ENCODE data around the gene LTB. TPM values are rescaled to one million over a fixed set of nuclear protein-coding genes. Genes with fewer than 3 reads are reported as not detected.

The LTB gene, protein sequence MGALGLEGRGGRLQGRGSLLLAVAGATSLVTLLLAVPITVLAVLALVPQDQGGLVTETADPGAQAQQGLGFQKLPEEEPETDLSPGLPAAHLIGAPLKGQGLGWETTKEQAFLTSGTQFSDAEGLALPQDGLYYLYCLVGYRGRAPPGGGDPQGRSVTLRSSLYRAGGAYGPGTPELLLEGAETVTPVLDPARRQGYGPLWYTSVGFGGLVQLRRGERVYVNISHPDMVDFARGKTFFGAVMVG
- not detected in 2 replicates for total RNA-seq (2014; rRNA removed; shearing (Covaris generic))
- polyA plus RNA-seq (2014; cell fraction: nucleus; rRNA removed): not detected in 2 replicates

DNA sequence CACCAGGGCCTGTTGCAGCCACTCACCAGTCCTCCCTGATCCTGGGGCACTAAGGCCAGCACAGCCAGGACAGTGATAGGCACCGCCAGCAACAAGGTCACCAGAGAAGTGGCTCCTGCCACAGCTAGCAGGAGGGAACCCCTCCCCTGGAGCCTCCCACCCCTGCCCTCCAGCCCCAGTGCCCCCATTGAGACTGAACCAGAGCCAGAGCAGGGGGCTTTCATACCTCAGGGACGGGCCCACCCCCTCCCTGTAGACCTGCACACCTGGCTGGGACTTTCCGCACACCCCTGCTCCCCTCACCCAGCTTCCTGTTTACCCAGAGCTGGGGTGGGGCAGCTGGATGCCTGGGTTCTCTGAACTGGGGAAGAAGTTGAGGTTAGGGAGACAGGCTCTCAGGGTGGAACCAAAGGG, at the start of gene LTB:
Gene LTB, minus strand, starts transcription at position 195 of the 414 bp plus-strand sequence. Its CDS starts 7 bp downstream, at position 188.
- DNase-seq (ENCODE audit: extremely low read depth, low read depth): no peak

DNA sequence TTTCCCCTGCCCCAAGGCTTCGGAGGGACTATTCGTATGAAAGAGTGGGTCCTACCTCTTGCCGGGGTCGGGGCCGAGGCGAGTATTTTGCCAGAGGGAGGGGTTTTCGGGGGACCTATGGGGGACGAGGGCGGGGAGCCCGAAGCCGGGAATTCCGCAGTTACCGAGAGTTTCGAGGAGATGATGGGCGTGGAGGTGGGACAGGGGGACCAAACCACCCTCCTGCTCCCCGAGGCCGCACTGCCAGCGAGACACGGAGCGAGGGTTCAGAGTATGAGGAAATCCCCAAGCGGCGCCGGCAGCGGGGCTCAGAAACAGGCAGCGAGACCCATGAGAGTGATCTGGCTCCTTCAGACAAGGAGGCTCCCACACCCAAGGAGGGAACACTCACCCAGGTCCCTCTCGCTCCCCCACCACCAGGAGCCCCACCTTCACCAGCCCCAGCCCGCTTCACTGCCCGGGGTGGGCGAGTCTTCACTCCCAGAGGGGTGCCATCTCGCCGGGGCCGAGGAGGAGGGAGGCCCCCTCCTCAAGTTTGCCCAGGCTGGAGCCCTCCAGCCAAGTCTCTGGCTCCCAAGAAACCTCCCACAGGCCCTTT, 49.6 kb upstream of the LTB start:
- DNase-seq (ENCODE audit: extremely low read depth, low read depth): no peak

DNA sequence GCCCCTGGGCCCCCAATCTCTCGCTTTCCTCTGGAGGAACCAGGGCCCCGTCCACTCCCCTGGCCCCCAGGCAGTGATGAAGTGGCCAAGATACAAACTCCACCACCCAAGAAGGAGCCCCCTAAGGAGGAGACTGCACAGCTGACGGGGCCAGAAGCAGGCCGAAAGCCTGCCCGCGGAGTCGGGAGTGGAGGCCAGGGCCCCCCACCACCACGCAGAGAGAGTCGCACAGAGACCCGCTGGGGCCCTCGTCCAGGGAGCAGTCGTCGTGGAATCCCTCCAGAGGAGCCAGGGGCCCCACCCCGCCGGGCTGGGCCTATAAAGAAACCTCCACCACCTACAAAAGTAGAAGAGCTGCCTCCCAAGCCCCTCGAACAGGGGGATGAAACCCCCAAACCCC, 49.0 kb upstream of the LTB start:
- DNase-seq (ENCODE audit: extremely low read depth, low read depth): no peak

DNA sequence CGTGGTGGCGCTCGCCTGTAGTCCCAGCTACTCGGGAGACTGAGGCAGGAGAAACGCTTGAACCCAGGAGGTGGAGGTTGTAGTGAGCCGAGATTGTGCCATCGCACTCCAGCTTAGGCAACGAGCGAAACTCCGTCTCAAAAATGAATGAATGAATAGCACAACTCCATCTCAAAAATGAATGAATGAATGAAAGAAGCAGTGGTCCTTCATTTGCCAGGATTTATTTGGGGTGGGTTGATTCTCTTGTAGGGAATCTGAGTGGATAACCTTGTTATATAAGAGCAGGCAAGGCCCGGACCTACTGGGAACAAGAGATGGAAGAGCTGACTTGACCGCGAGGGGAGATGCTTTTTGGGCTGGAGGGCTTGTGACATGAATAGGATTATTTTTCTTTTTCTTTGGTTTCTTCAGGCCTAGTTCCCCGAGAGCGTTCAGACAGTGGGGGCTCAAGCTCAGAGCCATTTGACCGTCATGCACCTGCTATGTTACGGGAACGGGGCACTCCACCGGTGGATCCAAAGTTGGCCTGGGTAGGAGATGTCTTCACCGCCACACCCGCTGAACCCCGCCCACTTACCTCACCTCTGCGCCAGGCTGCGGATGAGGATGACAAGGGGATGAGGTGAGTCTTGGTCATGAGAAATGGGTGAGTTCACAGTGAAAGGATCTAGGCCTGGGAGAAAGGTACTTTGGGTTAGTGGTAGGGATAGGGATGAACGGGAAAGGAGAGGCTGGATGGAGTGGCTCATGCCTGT, 48.1 kb upstream of the LTB start:
- DNase-seq (ENCODE audit: extremely low read depth, low read depth): no peak

DNA sequence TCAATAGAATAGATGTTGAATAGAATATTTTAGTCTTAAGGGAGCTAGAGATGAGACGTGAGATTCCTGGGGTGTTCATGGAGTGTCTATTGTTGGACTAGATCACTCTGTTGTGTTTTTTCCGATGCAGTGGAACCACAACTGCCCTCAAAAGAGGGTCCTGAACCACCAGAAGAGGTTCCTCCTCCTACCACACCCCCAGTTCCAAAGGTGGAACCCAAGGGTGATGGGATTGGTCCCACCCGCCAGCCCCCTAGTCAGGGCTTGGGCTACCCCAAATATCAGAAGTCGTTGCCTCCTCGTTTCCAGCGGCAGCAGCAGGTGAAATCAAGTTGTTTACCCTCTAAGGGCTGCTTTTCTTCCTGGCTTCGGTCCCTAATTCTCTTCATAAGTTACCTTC, 46.8 kb upstream of the LTB start:
- DNase-seq (ENCODE audit: extremely low read depth, low read depth): no peak

DNA sequence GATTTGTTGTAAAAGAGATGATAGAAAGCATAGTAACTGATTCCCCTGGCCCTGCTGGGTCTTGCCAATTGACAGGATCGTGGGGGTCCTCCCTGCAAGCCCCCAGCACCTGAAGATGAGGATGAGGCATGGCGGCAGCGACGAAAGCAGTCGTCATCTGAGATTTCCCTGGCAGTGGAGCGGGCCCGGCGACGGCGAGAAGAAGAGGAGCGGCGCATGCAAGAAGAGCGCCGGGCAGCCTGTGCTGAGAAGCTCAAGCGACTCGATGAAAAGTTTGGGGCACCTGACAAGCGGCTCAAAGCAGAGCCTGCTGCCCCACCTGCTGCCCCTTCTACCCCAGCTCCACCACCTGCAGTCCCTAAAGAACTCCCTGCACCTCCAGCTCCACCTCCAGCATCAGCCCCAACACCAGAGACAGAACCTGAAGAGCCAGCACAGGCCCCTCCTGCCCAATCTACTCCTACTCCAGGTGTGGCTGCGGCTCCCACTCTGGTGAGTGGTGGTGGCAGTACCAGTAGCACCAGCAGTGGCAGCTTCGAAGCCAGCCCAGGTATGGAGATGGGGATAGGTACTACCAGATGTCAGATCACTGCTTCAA, 45.6 kb upstream of the LTB start:
- DNase-seq (ENCODE audit: extremely low read depth, low read depth): no peak

DNA sequence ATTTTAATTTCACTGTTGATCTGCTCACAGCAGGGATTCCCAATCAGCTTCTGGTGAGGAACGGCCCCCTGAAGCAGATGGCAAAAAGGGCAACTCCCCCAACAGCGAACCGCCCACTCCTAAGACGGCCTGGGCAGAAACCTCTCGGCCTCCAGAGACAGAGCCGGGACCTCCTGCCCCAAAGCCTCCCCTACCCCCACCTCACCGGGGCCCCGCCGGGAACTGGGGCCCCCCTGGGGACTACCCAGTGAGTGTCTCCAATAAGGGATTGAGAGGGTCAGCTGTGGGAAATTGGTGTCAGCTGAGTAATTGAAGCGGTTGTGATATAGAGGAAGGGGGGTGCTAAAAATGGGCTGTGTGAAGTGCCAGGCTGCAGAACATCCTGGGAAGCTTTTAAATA, 44.7 kb upstream of the LTB start:
- no peak for DNase-seq (ENCODE audit: extremely low read depth, low read depth)

DNA sequence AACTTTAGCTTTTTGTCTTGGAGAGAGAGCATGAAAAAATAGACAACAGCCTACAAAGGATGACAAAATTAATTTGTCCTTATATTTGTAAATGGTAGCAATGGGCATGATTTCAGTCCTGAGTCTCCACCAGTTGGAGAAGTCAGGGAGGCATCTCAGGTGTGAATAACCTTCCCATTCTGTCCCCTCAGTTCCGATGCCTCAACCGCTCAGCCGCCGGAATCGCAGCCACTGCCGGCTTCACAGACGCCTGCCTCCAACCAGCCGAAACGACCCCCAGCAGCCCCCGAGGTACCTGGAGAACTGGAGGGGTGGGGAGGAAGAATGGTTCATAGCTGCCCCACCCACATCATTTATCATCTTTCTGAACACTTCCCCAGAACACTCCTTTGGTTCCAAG, 41.8 kb upstream of the LTB start:
- no peak for DNase-seq (ENCODE audit: extremely low read depth, low read depth)

DNA sequence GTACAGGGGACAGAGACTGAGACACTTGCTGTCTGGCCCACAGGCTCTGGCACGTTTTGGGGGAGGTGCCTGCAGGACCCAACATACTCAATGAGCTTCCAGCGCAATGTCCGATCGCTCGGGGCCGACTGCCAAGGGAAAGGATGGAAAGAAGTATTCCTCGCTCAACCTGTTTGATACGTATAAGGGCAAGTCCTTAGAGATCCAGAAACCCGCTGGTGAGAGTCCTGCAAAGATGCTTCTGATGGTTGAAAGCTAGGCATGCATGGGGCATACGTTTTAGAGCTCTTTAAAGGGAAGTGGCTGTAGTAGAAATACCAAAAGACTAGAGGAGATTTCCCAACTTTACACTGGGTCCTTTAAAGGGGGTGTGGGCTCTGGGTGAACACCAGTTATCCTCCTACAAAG, 40.5 kb upstream of the LTB start:
- DNase-seq (ENCODE audit: extremely low read depth, low read depth): no peak

DNA sequence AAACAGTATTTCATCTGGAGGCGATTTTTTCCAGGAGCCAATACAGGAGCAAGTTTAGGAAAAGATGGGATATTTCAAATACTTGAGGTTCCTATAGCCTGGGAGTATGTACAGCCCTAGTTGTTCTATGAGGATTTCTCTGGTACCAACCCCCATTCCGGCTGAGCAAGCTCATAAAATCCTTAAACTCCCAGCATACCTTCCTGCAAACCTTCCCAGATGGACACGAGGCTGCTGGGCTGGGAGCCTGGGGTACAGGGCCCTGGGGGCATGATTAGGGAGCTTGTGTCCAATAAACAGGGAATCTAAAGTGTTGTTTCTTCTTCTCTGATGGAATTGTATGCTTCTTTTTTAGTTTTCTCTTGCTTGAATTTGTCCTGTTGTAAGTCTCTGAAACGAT, 39.8 kb upstream of the LTB start:
- DNase-seq (ENCODE audit: extremely low read depth, low read depth): no peak

DNA sequence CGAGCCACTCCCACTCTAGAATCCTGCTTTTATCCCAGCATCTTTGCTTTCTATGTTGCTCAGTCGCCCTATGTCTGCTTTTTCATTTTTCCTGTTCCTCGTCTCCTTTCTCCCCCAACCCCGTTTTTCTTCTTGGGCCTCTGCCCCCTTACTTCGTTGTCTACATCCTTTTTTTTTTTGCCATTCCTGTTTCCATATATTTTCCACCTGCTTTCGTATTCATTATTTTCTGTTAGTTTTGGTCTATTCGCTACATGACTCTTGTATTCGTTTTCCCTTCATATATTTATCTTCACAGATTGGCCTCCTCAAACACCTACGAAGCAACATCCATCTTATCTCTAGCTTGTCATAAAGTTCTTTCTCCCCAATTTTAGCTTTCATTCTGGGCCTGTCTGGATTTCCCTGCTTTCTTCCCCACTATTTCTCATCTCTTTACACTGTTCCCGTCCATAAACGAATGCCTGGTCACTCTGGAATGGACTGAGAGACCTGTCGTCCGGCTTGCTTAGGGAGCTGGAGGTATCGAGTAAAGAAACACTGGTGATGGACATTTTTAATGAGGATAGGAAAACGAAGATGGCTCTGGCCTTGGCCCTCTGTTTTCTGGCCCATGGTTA, 39.2 kb upstream of the LTB start:
- no peak for DNase-seq (ENCODE audit: extremely low read depth, low read depth)

DNA sequence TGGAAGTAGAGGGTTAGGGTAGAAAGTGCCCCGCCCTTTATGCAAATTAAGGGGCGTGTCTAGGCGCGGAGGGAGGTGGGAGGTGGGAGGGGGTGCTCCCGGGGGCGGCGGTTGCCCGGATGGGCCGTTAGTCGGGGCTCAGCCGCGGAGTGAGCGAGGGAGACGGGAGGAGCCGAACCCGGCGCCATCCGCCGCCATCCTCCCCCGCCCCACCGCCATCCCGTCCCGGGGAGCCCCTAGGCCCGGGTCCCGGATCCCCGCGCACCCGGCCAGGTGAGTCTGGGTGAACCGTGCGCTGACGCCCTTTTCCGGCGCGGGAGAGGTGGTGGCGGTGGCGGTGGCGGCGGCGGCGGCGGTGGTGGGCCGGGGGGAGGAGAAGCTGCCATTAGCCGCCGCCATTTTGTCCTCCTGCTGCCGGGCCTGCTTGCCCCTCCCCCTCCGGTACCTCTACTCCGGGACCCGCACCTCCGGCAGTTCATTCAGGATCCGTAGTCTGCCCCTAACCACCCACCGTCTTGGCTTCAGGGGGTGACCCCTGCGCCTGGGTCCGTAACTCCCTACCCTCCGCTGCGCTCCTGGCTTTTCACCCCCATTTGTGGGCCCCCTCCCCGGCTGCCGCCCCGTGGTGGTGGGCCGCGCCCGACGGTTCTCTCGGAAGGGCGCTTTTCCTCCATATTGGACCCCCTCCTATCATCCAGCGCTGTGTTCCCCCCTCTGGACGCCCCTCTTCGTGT, 38.5 kb upstream of the LTB start, which contains the start of gene PRRC2A:
Gene PRRC2A, plus strand, starts transcription at position 130 of the 734 bp plus-strand sequence. CDS start 2,075 bp downstream, outside the sequence.
- DNase-seq (ENCODE audit: extremely low read depth, low read depth): no peak

DNA sequence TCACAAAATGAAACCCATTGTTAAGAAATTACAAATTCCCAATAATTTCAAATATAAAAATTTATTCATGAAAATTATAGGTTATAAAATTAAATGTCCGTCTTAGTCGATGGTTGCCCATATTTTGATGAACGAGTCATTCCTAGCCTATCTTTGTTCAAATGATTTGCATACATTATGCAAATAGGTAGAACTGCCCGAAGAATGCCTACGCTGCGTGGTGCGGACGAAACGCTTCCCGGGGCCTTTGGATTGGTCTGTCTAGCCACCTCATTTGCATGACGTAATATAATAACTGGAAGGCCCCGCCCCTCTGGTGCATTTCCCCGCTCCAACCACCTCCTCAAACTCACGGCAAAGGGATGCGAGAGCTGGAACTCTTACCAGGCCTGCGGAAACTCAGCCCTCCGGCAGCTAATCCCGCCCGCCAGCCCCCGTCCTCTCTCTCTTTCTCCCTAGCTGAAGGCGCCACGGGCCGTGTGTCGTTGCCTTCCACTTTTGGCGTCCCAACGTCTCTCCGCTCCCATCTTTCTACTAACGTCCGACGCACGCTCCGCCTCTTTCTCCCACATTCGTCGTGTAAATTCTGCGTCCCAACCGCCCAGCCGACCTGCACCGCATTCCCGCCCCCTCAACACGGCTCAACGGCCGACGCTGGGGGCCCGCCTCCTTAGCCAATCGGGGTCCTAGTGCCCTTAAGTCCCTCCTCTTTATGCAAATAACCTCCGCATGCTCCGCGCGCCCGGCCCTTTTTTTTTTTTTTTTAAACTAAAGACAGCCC, 37.8 kb upstream of the LTB start:
- DNase-seq (ENCODE audit: extremely low read depth, low read depth): peak; percentile 96

DNA sequence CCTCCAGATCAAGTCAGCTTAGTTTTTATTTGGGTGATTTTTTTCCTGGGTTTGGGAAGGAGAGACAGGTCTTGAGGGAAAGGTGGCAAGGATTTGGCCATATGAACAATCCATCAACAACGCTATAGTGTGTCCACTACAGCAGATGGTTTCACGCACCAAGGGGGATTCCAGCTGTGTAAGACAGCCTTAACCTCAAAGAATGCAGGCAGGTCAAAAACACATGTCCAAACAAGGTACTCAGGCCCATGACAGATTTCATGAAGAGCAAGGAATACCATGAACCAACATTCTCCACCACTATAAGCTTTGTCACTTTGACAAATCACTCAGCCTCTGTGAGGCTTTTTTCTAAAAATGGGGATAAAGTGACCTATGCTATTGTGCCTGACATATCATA, 34.8 kb upstream of the LTB start:
- DNase-seq (ENCODE audit: extremely low read depth, low read depth): no peak

DNA sequence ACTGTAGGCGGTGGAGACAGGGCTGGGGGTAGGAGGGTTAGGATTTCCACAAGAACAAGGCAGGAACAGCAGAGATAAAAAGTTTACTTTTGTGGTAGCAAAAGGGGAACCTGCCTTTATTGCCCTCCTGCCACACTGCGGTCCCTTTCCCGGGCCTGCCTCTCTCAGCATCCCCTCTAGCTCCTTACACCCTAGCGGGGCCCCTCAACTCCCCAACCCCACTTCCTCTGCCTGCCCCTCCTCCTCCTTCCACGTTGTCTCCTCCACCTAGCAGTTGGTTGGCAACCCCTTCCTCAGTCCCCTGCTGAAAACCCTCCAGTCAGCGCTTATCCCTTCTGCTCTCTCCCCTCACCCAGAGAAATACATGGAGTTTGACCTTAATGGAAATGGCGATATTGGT, 33.5 kb upstream of the LTB start:
- DNase-seq (ENCODE audit: extremely low read depth, low read depth): no peak

DNA sequence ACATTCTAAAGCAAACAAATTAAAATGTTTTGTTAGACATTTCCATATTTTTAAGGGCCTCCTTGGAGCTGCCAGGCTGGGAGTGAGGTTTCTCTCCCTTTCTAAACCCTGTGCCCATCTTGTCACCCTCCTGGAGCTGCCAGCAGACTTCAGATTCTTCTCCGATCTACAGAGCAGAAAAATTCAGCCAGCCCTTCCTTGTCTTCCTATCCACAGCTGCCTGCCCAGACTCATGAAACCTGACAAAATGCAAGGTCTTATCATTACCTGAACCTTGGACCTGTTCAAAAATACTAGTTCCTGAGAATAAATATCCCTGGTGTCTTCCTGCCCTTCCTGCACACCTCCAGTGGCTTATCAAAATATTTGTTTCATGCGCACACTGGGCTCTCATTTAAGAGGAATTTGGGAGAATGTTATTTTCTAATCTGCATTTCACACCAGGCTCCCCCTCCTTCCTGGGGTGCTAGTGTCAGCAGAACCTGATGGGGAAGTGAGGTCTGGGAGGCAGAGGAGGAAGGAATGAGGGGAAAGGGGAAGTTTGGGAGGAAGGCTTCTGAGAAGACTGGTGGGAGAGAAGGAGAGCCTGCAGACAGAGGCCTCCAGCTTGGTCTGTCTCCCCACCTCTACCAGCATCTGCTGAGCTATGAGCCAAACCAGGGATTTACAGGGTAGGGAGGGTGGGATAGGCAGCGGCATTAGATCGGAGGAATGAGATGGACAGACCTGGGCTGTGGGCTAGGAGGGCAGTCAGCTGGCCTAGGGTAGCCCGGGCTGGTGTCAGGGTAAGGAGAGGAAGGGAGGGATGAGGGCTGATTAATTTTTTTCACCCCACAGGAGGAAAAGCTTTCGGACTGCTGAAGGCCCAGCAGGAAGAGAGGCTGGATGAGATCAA, 32.7 kb upstream of the LTB start, which contains the start of gene AIF1:
Gene AIF1, plus strand, starts transcription at position 551 of the 895 bp plus-strand sequence. Its CDS starts 96 bp downstream, at position 647.
- no peak for DNase-seq (ENCODE audit: extremely low read depth, low read depth)

DNA sequence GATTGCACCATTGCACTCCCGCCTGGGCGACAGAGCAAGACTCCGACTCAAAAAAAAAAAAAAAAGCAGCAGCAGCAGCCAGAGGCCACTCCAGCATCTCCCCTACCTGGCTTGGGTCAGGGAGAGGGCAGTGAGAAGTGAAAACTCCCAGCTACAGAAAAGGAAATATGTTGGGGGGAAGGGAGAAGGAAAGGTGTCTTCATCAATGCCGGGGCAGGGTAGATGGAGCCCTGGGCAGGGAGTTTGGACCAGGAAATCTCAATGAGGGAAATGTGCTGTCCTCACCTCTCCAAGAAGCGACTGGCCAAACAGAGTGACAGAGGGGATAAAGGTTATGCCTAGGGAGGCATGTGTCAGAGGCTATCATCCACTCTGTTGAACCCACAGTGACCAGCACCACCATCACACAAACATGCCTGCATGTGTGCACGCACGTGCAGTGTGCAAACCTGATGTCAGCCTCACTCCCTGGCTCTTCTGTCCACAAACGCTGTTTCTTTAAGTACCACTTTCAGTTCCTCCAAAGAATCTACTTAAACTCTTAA, 31.9 kb upstream of the LTB start:
- no peak for DNase-seq (ENCODE audit: extremely low read depth, low read depth)

DNA sequence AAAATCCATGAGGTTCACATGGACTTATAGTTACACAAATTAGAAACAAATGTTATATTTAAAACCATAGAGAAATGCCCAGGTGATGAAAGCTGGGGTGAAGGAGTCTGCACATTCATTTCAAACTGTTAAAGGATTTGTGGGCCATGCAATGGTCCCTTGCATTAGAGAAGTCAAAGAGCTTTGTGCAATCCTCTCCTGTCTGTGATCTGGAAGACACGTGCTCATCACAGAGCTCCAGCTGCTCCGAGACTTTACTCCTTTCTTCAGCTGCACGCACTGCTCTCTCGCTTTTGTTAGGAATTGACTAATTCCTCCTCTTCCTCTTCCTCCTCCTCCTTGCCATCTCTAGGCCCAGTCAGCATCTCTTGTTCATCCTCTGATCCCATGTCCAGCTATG, 28.7 kb upstream of the LTB start:
- DNase-seq (ENCODE audit: extremely low read depth, low read depth): no peak
